ENCODE measurements around the gene RAVER2.

RAVER2 gene

GRCh38 chr1:64744492-64745180 lies at the start of gene RAVER2:
Gene RAVER2 (plus strand): TSS chr1:64745075. CDS start chr1:64745173, 98 bp downstream.
- Histone ChIP-seq H3K4me3 (ENCODE audit: low read depth, low read length, poor library complexity, severe bottlenecking) (peak within 1 kb of the TSS; percentile 63), H4K20me1 (ENCODE audit: insufficient read depth, low read length) (no peaks in the 10 kb centered on the region), H3K9me3 (ENCODE audit: low read length) (no peaks in the 10 kb centered on the region), H3K4me1 (ENCODE audit: insufficient read depth, low read length, severe bottlenecking) (peaks cover 20% of the 10 kb centered on the region), H3K27me3 (ENCODE audit: insufficient read depth, low read length) (no peaks in the 10 kb centered on the region), H3K9ac (ENCODE audit: low read length) (peak within 1 kb of the TSS; percentile 54), H3K79me2 (ENCODE audit: insufficient read depth, low read length) (no peaks in the 10 kb centered on the region), H3K9me2 (ENCODE audit: low read depth, low read length) (no peaks in the 10 kb centered on the region), H3K27ac (ENCODE audit: low read depth, low read length, poor library complexity, severe bottlenecking) (no peak within 1 kb of the TSS), H2AFZ (ENCODE audit: low read length) (no peak within 1 kb of the TSS), H3K4me2 (ENCODE audit: low read length) (peak within 1 kb of the TSS; percentile 82), H3K36me3 (ENCODE audit: insufficient read depth, low read length) (no peaks in the 10 kb centered on the region), H3F3A (ENCODE audit: insufficient read depth, low read length) (no peaks in the 10 kb centered on the region)
- TF ChIP-seq EZH2 (IDR thresholded peaks at IDR 0.05; ENCODE audit: borderline replicate concordance, low read length) (no peak), CTCF (IDR thresholded peaks at IDR 0.05; ENCODE audit: low read length) (peak; percentile 63)

GRCh38 chr1:64696879-64697278 lies 48.0 kb upstream of the RAVER2 start:
- H3K27me3 ChIP-seq (ENCODE audit: insufficient read depth, low read length), result no peaks in the 10 kb centered on the region
- no peaks in the 10 kb centered on the region for H3K9me2 ChIP-seq (ENCODE audit: low read depth, low read length)

GRCh38 chr1:64699327-64699726 lies 45.5 kb upstream of the RAVER2 start:
- TF ChIP-seq EZH2 (IDR thresholded peaks at IDR 0.05; ENCODE audit: borderline replicate concordance, low read length) (no peak), CTCF (IDR thresholded peaks at IDR 0.05; ENCODE audit: low read length) (no peak)
- H3K36me3 ChIP-seq (ENCODE audit: insufficient read depth, low read length), result no peaks in the 10 kb centered on the region
- H3K4me3 ChIP-seq (ENCODE audit: low read depth, low read length, poor library complexity, severe bottlenecking), result no peak overlapping the region
- H3F3A ChIP-seq (ENCODE audit: insufficient read depth, low read length), result no peaks in the 10 kb centered on the region
- no peak overlapping the region for H3K9ac ChIP-seq (ENCODE audit: low read length)
- H3K27me3 ChIP-seq (ENCODE audit: insufficient read depth, low read length), result no peaks in the 10 kb centered on the region
- H3K79me2 ChIP-seq (ENCODE audit: insufficient read depth, low read length), result no peaks in the 10 kb centered on the region
- no peaks in the 10 kb centered on the region for H3K9me2 ChIP-seq (ENCODE audit: low read depth, low read length)
- H3K4me2 ChIP-seq (ENCODE audit: low read length), result no peak overlapping the region
- no peaks in the 10 kb centered on the region for H3K9me3 ChIP-seq (ENCODE audit: low read length)
- no peaks in the 10 kb centered on the region for H4K20me1 ChIP-seq (ENCODE audit: insufficient read depth, low read length)
- no peak overlapping the region for H2AFZ ChIP-seq (ENCODE audit: low read length)
- H3K27ac ChIP-seq (ENCODE audit: low read depth, low read length, poor library complexity, severe bottlenecking), result no peak overlapping the region
- H3K4me1 ChIP-seq (ENCODE audit: insufficient read depth, low read length, severe bottlenecking), result no peaks in the 10 kb centered on the region

More at GRCh38 chr1:64696879-64697278, 48.0 kb upstream of the RAVER2 start:
- Histone ChIP-seq H3K4me2 (ENCODE audit: low read length) (no peak overlapping the region), H3K9ac (ENCODE audit: low read length) (no peak overlapping the region), H3K79me2 (ENCODE audit: insufficient read depth, low read length) (no peaks in the 10 kb centered on the region), H3K4me1 (ENCODE audit: insufficient read depth, low read length, severe bottlenecking) (no peaks in the 10 kb centered on the region), H3K9me3 (ENCODE audit: low read length) (no peaks in the 10 kb centered on the region), H3F3A (ENCODE audit: insufficient read depth, low read length) (no peaks in the 10 kb centered on the region), H4K20me1 (ENCODE audit: insufficient read depth, low read length) (no peaks in the 10 kb centered on the region), H2AFZ (ENCODE audit: low read length) (no peak overlapping the region), H3K27ac (ENCODE audit: low read depth, low read length, poor library complexity, severe bottlenecking) (no peak overlapping the region), H3K4me3 (ENCODE audit: low read depth, low read length, poor library complexity, severe bottlenecking) (no peak overlapping the region), H3K36me3 (ENCODE audit: insufficient read depth, low read length) (no peaks in the 10 kb centered on the region)
- TF ChIP-seq CTCF (IDR thresholded peaks at IDR 0.05; ENCODE audit: low read length), result no peak
- TF ChIP-seq EZH2 (IDR thresholded peaks at IDR 0.05; ENCODE audit: borderline replicate concordance, low read length), result no peak

Data from OCI-LY1 (cell line).